ENCODE data around the gene RPL28.

DNA sequence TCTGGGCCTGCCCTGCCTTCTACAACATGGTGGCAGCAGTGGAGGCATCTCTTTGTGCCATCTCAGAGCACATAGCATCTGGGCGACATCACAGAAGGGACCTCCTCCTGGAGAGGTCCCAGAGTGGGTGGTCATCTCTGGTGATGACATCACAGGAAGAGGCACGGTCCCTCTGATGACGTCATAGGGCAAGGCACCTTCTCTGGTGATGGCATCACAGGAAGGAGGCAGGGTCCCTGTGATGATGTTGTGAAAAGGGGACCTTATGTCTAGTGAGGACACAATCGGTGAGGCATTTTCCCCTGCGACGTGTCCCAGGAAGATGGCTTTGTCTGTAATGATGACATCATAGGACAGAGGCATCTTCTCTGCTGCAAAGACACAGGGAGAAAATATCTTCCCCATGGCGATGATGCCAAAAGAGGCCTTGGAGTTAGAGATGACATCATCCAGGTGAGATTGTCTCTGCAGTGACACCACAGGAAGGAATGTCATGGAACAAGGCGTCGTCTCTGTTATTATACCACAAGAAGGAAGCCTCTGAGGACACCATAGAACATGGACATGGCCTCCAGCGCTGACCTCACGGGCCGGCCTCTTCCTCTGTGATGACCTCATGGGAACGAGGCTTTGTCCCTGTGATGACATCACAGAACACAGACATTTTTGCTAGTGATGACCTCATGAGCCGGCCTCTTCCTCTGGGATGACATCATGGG, 46.7 kb downstream of the RPL28 start:
- TF ChIP-seq, protein P1, sequence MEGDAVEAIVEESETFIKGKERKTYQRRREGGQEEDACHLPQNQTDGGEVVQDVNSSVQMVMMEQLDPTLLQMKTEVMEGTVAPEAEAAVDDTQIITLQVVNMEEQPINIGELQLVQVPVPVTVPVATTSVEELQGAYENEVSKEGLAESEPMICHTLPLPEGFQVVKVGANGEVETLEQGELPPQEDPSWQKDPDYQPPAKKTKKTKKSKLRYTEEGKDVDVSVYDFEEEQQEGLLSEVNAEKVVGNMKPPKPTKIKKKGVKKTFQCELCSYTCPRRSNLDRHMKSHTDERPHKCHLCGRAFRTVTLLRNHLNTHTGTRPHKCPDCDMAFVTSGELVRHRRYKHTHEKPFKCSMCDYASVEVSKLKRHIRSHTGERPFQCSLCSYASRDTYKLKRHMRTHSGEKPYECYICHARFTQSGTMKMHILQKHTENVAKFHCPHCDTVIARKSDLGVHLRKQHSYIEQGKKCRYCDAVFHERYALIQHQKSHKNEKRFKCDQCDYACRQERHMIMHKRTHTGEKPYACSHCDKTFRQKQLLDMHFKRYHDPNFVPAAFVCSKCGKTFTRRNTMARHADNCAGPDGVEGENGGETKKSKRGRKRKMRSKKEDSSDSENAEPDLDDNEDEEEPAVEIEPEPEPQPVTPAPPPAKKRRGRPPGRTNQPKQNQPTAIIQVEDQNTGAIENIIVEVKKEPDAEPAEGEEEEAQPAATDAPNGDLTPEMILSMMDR (conservative IDR thresholded peaks at IDR 0.05; ENCODE audit: low read depth, low read length) = no peak
- TF ChIP-seq EZH2 (IDR thresholded peaks at IDR 0.05; ENCODE audit: low read length, unreplicated experiment) (no peak), EZH2phosphoT487 (IDR thresholded peaks at IDR 0.05; ENCODE audit: borderline replicate concordance, low read length) (no peak)
